ENCODE results near the gene PPARG. TPM values are rescaled to one million over a fixed set of nuclear protein-coding genes. Genes with fewer than 3 reads are reported as not detected.

Gene PPARG
- total RNA-seq, 3 donors from 2014 or later: 61.6 to 173 (median 98.8) TPM

DNA sequence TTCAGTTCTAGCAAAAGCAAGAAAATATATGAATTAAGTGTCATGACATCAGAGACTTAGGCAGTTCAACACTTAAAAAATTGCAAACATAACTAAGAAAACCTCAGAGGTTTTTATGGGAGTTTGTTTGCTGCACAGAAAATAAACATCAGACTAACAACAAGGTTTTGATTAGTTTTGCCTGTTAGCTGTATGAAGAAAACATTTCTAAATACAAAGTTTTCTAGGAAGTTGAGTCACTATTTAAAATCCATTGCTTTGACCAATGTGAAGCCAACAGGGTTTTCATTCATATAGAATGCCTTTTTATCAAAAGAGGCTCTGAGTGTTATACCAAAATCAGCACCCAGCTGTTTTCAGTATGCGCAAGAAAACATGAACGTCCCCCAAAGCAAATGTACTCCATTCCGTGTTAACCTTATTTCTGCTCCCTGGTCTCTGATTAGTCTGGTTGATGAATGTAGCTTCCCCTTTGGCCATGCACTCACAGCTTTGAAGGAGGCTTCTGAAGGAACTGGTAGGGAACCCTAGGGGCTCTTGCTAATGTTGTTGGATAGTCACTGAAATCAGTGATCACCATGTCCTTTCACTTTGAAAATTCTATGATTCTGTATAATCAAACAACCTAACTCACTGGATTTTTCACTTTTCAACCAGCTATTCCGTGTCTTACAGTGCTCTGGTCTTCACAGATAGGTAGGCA lies 105.8 kb downstream of the PPARG start:
- Histone ChIP-seq H3K9me3 (no peaks in the 10 kb centered on the region), H3K4me1 (ENCODE audit: low read depth) (peaks cover 30% of the 10 kb centered on the region), H3K4me3 (no peak overlapping the region), H3K36me3 (ENCODE audit: low read depth) (no peaks in the 10 kb centered on the region)
- no peak for DNase-seq
- intact Hi-C loops (cut with DNase I, micrococcal nuclease): no loop called here
- ATAC-seq: no peak
- no peak for TF ChIP-seq CTCF (IDR thresholded peaks at IDR 0.05)

- no peak for DNase-seq
- H3K4me3 ChIP-seq: no peak overlapping the region
- H3K36me3 ChIP-seq (ENCODE audit: low read depth): no peaks in the 10 kb centered on the region
- peak; percentile 29 for ATAC-seq
- H3K4me1 ChIP-seq (ENCODE audit: low read depth): peaks cover 30% of the 10 kb centered on the region
- intact Hi-C loops (cut with DNase I, micrococcal nuclease): no loop called here
- H3K9me3 ChIP-seq: no peaks in the 10 kb centered on the region
- TF ChIP-seq CTCF (IDR thresholded peaks at IDR 0.05): no peak
These were observed 106.6 kb downstream of the PPARG start for GRCh38 chr3:12395349-12396012.

DNA sequence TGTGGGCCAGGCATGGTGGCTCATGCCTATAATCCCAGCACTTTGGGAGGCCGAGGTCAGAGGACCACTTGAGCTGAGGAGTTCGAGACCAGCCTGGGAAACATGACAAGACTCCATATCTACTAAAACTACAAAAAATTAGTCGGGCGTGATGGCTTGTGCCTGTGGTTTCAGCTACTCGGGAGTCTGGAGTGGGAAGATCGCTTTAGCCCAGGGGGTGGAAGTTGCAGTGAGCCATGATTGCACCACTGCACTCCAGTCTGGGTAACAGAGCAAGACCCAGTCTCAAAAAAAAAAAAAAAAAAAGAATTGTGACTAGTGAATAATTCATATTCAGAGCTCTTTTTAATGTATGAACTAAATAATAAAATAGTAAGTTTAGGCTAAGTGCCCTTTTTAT lies 107.6 kb downstream of the PPARG start:
- TF ChIP-seq CTCF (IDR thresholded peaks at IDR 0.05): no peak
- ATAC-seq (no peak), DNase-seq (no peak)
- Histone ChIP-seq H3K9me3 (no peaks in the 10 kb centered on the region), H3K36me3 (ENCODE audit: low read depth) (no peaks in the 10 kb centered on the region), H3K4me3 (no peak overlapping the region), H3K4me1 (ENCODE audit: low read depth) (peaks cover 30% of the 10 kb centered on the region)
- intact Hi-C loops (cut with DNase I, micrococcal nuclease): no loop called here

DNA sequence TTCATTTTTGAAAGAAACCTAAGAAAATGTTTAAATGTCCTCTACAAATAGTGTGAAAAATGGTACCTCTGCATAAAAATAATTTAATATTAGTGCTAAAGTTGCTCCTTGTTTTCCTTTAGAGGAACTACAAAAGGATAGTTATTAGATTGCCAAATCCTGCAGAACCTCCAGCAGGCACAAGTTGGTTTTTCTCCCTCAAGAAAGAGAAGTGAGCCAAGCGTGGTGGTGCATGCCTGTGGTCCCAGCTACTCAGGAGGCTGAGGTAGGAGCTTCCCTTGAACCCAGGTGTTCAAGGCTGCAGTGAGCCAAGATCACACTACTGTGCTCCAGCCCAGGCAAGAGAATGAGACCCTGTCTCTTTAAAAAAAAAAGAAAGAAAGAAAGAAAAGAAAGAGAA lies 110.4 kb downstream of the PPARG start:
- H3K4me3 ChIP-seq: no peak overlapping the region
- no peaks in the 10 kb centered on the region for H3K9me3 ChIP-seq
- ATAC-seq (no peak), DNase-seq (no peak)
- H3K36me3 ChIP-seq (ENCODE audit: low read depth): no peaks in the 10 kb centered on the region
- peaks cover 14% of the 10 kb centered on the region for H3K4me1 ChIP-seq (ENCODE audit: low read depth)
- intact Hi-C loops (cut with DNase I, micrococcal nuclease): no loop called here
- TF ChIP-seq CTCF (IDR thresholded peaks at IDR 0.05): no peak

DNA sequence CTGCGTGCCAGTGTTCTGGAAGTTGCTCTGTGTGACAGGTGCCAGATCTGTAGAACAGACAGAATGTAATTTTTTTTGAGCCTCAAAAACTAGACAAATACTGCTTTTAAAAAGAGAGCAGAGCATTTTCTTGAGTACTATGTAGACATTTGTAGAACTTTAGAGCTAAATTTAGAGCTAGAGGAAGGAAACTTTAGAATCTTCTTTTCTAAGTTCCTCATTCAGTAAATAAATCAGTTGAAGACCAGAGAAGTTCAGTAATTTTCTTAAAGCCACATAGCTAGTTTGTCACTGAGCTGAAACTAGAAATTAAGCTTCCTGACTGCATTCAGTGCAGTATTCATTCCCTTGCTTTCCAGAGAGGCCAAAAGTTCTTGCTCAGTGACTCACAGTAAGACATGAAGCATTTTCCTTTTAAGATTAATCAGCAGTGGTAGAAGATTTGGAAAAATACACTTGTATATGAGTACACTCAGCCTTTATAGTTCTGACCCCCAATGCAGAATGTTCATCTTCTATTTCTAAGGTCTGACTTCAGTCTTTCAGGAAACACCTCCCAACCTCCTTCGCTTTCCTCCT lies 111.8 kb downstream of the PPARG start:
- no peak for DNase-seq
- ATAC-seq: no peak
- intact Hi-C loops (cut with DNase I, micrococcal nuclease): no loop called here
- TF ChIP-seq CTCF (IDR thresholded peaks at IDR 0.05): no peak
- Histone ChIP-seq H3K4me3 (no peak overlapping the region), H3K4me1 (ENCODE audit: low read depth) (peaks cover 14% of the 10 kb centered on the region), H3K36me3 (ENCODE audit: low read depth) (no peaks in the 10 kb centered on the region), H3K9me3 (no peaks in the 10 kb centered on the region)

Measured in mucosa of descending colon (tissue), 3 donors.